Measurements from ENCODE around the gene CDC37L1. TPM values are rescaled to one million over a fixed set of nuclear protein-coding genes. Genes with fewer than 3 reads are reported as not detected.

The CDC37L1 gene
- total and polyA plus RNA-seq, 9 of the 15 experiments (the other 6 are each of a cell fraction or from before 2014, with no cell fraction given), result 1.5 to 7.9 (median 6.0) TPM

DNA sequence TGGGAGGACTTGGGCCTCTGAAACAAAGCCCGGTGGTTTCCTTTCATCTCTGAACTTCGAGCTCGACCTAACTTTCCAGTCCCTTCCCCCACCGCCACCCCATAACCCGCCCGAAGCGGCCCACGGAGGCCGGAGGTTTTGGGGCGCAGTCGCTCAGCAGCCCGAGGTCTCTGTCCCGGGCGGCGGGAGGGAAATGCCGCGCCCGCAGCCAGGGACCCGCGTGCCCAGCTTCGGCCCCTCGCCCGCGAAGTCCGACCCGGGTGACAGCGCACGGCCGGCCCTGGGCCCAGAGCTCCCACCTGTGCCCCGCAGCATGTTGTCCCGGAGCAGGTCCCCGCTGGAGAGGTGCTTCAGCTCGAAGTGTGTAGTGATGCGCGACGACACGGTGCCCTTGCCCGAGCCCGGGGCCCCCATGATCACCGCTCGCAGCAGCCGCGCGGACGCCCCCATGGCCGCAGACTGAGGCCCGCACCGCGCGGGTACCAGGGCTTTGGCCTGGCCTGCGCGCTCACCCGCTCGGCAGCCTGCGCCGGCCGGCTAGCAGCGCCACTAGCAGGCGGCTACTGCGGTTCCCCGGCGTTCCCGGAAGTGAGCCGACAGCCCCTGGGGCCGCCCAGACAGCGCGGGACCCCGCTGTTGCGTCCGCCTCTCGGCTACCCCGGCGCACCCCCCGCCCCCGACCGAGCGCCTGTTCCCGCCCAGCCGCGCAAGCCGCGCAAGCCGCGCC, 61.4 kb downstream of the CDC37L1 start, which contains the start of gene AK3 (continued):
- TF ChIP-seq ZC3H11A (IDR thresholded peaks at IDR 0.05; ENCODE audit: low read depth, low read length) (no peak), HNRNPLL (IDR thresholded peaks at IDR 0.05; ENCODE audit: low read depth, low read length, poor library complexity, severe bottlenecking) (peak; percentile 63), NELFE (IDR thresholded peaks at IDR 0.05; ENCODE audit: insufficient read depth, insufficient read length) (no peak), ILK (tag; IDR thresholded peaks at IDR 0.05; ENCODE audit: borderline replicate concordance, low read depth) (no peak), MYBL2 (IDR thresholded peaks at IDR 0.05; ENCODE audit: low read depth) (no peak), MYBL2 (CRISPR knock-in tag; IDR thresholded peaks at IDR 0.05; ENCODE audit: borderline replicate concordance) (no peak), SAFB (IDR thresholded peaks at IDR 0.05; ENCODE audit: borderline replicate concordance, low read depth, low read length) (no peak), CCNT2 (IDR thresholded peaks at IDR 0.05; ENCODE audit: borderline replicate concordance, extremely low read depth, insufficient read length, low read depth, low read length) (peak; percentile 83), ZKSCAN8 (CRISPR knock-in tag; IDR thresholded peaks at IDR 0.05) (no peak), JUND (IDR thresholded peaks at IDR 0.05; ENCODE audit: borderline replicate concordance, low read depth, low read length) (no peak), JUND (tag; IDR thresholded peaks at IDR 0.05; ENCODE audit: borderline replicate concordance, low read depth, low read length) (no peak; the same call in 2 of the 3 replicates), WHSC1 (IDR thresholded peaks at IDR 0.05; ENCODE audit: low read length) (no peak), ZNF668 (CRISPR knock-in tag; IDR thresholded peaks at IDR 0.05) (no peak), EZH2 (IDR thresholded peaks at IDR 0.05; ENCODE audit: borderline replicate concordance, low read depth, low read length) (no peak), SAFB2 (IDR thresholded peaks at IDR 0.05; ENCODE audit: borderline replicate concordance, low read depth, low read length, severe bottlenecking) (no peak), NCOA6 (IDR thresholded peaks at IDR 0.05) (no peak), CTBP1 (IDR thresholded peaks at IDR 0.05; ENCODE audit: borderline replicate concordance) (peak; percentile 82)
- TF ChIP-seq, protein P1, sequence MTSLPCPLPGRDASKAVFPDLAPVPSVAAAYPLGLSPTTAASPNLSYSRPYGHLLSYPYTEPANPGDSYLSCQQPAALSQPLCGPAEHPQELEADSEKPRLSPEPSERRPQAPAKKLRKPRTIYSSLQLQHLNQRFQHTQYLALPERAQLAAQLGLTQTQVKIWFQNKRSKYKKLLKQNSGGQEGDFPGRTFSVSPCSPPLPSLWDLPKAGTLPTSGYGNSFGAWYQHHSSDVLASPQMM (CRISPR knock-in tag; IDR thresholded peaks at IDR 0.05), result no peak
- TF ChIP-seq, protein P2, sequence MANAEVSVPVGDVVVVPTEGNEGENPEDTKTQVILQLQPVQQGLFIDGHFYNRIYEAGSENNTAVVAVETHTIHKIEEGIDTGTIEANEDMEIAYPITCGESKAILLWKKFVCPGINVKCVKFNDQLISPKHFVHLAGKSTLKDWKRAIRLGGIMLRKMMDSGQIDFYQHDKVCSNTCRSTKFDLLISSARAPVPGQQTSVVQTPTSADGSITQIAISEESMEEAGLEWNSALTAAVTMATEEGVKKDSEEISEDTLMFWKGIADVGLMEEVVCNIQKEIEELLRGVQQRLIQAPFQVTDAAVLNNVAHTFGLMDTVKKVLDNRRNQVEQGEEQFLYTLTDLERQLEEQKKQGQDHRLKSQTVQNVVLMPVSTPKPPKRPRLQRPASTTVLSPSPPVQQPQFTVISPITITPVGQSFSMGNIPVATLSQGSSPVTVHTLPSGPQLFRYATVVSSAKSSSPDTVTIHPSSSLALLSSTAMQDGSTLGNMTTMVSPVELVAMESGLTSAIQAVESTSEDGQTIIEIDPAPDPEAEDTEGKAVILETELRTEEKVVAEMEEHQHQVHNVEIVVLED (CRISPR knock-in tag; IDR thresholded peaks at IDR 0.05), result peak; percentile 27; the same call in 1 of the 2 replicates
- TF ChIP-seq, protein P3, sequence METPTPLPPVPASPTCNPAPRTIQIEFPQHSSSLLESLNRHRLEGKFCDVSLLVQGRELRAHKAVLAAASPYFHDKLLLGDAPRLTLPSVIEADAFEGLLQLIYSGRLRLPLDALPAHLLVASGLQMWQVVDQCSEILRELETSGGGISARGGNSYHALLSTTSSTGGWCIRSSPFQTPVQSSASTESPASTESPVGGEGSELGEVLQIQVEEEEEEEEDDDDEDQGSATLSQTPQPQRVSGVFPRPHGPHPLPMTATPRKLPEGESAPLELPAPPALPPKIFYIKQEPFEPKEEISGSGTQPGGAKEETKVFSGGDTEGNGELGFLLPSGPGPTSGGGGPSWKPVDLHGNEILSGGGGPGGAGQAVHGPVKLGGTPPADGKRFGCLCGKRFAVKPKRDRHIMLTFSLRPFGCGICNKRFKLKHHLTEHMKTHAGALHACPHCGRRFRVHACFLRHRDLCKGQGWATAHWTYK (CRISPR knock-in tag; IDR thresholded peaks at IDR 0.05), result peak; percentile 18; the same call in 1 of the 2 replicates
- TF ChIP-seq, protein P4, sequence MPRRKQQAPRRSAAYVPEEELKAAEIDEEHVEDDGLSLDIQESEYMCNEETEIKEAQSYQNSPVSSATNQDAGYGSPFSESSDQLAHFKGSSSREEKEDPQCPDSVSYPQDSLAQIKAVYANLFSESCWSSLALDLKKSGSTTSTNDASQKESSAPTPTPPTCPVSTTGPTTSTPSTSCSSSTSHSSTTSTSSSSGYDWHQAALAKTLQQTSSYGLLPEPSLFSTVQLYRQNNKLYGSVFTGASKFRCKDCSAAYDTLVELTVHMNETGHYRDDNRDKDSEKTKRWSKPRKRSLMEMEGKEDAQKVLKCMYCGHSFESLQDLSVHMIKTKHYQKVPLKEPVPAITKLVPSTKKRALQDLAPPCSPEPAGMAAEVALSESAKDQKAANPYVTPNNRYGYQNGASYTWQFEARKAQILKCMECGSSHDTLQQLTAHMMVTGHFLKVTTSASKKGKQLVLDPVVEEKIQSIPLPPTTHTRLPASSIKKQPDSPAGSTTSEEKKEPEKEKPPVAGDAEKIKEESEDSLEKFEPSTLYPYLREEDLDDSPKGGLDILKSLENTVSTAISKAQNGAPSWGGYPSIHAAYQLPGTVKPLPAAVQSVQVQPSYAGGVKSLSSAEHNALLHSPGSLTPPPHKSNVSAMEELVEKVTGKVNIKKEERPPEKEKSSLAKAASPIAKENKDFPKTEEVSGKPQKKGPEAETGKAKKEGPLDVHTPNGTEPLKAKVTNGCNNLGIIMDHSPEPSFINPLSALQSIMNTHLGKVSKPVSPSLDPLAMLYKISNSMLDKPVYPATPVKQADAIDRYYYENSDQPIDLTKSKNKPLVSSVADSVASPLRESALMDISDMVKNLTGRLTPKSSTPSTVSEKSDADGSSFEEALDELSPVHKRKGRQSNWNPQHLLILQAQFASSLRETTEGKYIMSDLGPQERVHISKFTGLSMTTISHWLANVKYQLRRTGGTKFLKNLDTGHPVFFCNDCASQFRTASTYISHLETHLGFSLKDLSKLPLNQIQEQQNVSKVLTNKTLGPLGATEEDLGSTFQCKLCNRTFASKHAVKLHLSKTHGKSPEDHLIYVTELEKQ (CRISPR knock-in tag; IDR thresholded peaks at IDR 0.05), result no peak
